Stomach (tissue), 9 donors: ENCODE measurements around the gene MAPT. TPM values are rescaled to one million over a fixed set of nuclear protein-coding genes. Genes with fewer than 3 reads are reported as not detected.

ENCODE experiments used
- DNase-seq, 2 donors: peaks; one replicate each; pipeline versions ENCODE4 v3.0.0 to v3.0.0-alpha.2; 2013 to 2019
- H3K27ac ChIP-seq, 5 donors: fragments of 200-600 bp in 4 of 5; sonication (generic) in 4 of 5; one replicate each; pipeline ENCODE4 v1.5.1; 2013 to 2019; ENCODE audit warnings: mild to moderate bottlenecking in 1 of 5, moderate library complexity in 1 of 5
- H3K27me3 ChIP-seq, 3 donors: fragments of 200-600 bp; sonication (generic); one replicate each; pipeline ENCODE4 v1.5.1; 2017 to 2019; ENCODE audit warnings: mixed run types in 1 of 3
- H3K36me3 ChIP-seq, 4 donors: fragments of 200-600 bp; sonication (generic); 1 replicate in 3 of 4; 2 replicates in 1 of 4; pipeline ENCODE4 v1.5.1; 2016 to 2019
- H3K4me1 ChIP-seq, 4 donors: fragments of 200-600 bp; sonication (generic); one replicate each; pipeline ENCODE4 v1.5.1; 2016 to 2019
- H3K4me3 ChIP-seq, 4 donors: fragments of 200-600 bp; sonication (generic) in 3 of 4; one replicate each; pipeline ENCODE4 v1.5.1; 2016 to 2019; ENCODE audit warnings: mild to moderate bottlenecking in 1 of 4
- H3K9me3 ChIP-seq, 4 donors: fragments of 200-600 bp; sonication (generic); one replicate each; pipeline ENCODE4 v1.5.1; 2016 to 2019
- CTCF ChIP-seq, 7 experiments: fragments of 450-650 bp in 4 of 7; fragments of 200-600 bp in 3 of 7; sonication (generic) in 3 of 7; IDR thresholded peaks; one replicate each; pipeline ENCODE4 v1.5.1; 2016 to 2019; ENCODE audit warnings: antibody characterized with exemption in 7 of 7, control low read depth in 2 of 7, mild to moderate bottlenecking in 1 of 7
- EP300 ChIP-seq: sonication (generic); formaldehyde crosslinking; IDR thresholded peaks from one replicate; pipeline ENCODE4 v1.6.1; 2017; ENCODE audit warnings: antibody characterized with exemption
- POLR2A ChIP-seq, 4 donors: fragments of 450-650 bp; IDR thresholded peaks; one replicate each; pipeline ENCODE4 v1.6.1; 2016; ENCODE audit warnings: antibody characterized with exemption in 4 of 4, control low read depth in 2 of 4, mild to moderate bottlenecking in 1 of 4, moderate library complexity in 1 of 4
- POLR2AphosphoS5 ChIP-seq, 3 donors: sonication (generic); formaldehyde crosslinking; IDR thresholded peaks; one replicate each; pipeline ENCODE4 v1.6.1; 2016; ENCODE audit warnings: antibody characterized with exemption in 3 of 3
- WGBS, 5 donors: extraction: QIAGEN DNeasy Blood & Tissue Kit in 3 of 5; methylation state at CpG; one replicate each; pipeline versions ENCODE4 v1.1.5 to v1.1.7; 2013 to 2018; 5-methylcytosine and 5-hydroxymethylcytosine counted together
- intact Hi-C: fragments of 100-400 bp; cut with DNase I; formaldehyde crosslinking; loops from one replicate; pipeline ENCODE4 v1.15.1; 2023; ENCODE audit warnings: low total_unique reads
- polyA plus RNA-seq, 3 donors: library from polyadenylated mRNA; stranded (reverse); fragments of 200-250 nt; gene quantifications; one replicate each; pipeline ENCODE4 v1.2.3, GENCODE V29; 2013
- total RNA-seq, 5 donors: library from RNA; depleted of rRNA; stranded (reverse); fragments of >200 nt; gene quantifications; one replicate each; pipeline versions ENCODE4 v1.1.0 to v1.2.3, GENCODE V29; 2014 to 2016
- donor health status: healthy with polysubstance abuse.
- donor health status: Bipolar disorder and iron deficiency.
- donor health status: healthy.

The MAPT gene
- total and polyA plus RNA-seq, 8 donors: 0.44 to 4.1 (median 1.7) TPM; not detected in 1

GRCh38 chr17:45946841-45947256, 52.5 kb downstream of the MAPT start:
- WGBS, 5 donors: 36 to 56% (median 53%) methylated on average over 4 of the region's 4 CpGs
- DNase-seq: no peak
- intact Hi-C loops: no loop called here
- H3K27ac ChIP-seq: no peak overlapping the region
- no peak overlapping the region for H3K4me3 ChIP-seq
- H3K9me3 ChIP-seq: no peaks in the 10 kb centered on the region
- H3K36me3 ChIP-seq: no peaks in the 10 kb centered on the region
- TF ChIP-seq POLR2AphosphoS5 (IDR thresholded peaks at IDR 0.05): no peak
- no peak for TF ChIP-seq EP300
- TF ChIP-seq POLR2A (IDR thresholded peaks at IDR 0.05): no peak
- no peak for TF ChIP-seq CTCF (IDR thresholded peaks at IDR 0.05)
- peaks cover 6 to 26% (median 15%) of the 10 kb centered on the region in 4 donors for H3K4me1 ChIP-seq
- H3K27me3 ChIP-seq: peaks cover 0 to 36% (median 29%) of the 10 kb centered on the region in 3 donors

GRCh38 chr17:45948498-45948880, 54.1 kb downstream of the MAPT start:
- Histone ChIP-seq H3K27ac (peak overlapping the region in 2 of 5 donors; percentile 14 to 21), H3K27me3 (peaks cover 0 to 48% (median 29%) of the 10 kb centered on the region in 3 donors), H3K9me3 (no peaks in the 10 kb centered on the region), H3K4me1 (peaks cover 6 to 15% (median 12%) of the 10 kb centered on the region in 4 donors), H3K4me3 (peak overlapping the region in 2 of 4 donors; percentile 29), H3K36me3 (no peaks in the 10 kb centered on the region)
- DNase-seq: no peak
- intact Hi-C loops: no loop called here
- TF ChIP-seq EP300 (no peak), POLR2A (IDR thresholded peaks at IDR 0.05) (no peak), POLR2AphosphoS5 (IDR thresholded peaks at IDR 0.05) (no peak), CTCF (IDR thresholded peaks at IDR 0.05) (no peak)
- WGBS, 5 donors: 64 to 74% (median 71%) methylated on average over 2 of the region's 2 CpGs

- H3K4me3 ChIP-seq: peak overlapping the region; percentile 12 to 29 (median 24)
- intact Hi-C loops: no loop called here
- WGBS, 5 donors: 5 to 8% (median 6%) methylated on average over 22 to 34 of the region's 34 CpGs
- no peaks in the 10 kb centered on the region for H3K36me3 ChIP-seq
- no peak for TF ChIP-seq EP300
- peak in 1 of 3 donors; percentile 29 for TF ChIP-seq POLR2AphosphoS5 (IDR thresholded peaks at IDR 0.05)
- TF ChIP-seq POLR2A (IDR thresholded peaks at IDR 0.05): no peak
- TF ChIP-seq CTCF (IDR thresholded peaks at IDR 0.05): peak in 5 of 7 experiments; percentile 45 to 74 (median 66)
- peaks cover 0 to 48% (median 28%) of the 10 kb centered on the region in 3 donors for H3K27me3 ChIP-seq
- H3K27ac ChIP-seq: peak overlapping the region in 2 of 5 donors; percentile 14 to 21
- DNase-seq: peak; percentile 81 to 84
- H3K4me1 ChIP-seq: peaks cover 6 to 15% (median 12%) of the 10 kb centered on the region in 4 donors
- no peaks in the 10 kb centered on the region for H3K9me3 ChIP-seq
Observed at GRCh38 chr17:45948881-45949624, 54.7 kb downstream of the MAPT start.

GRCh38 chr17:45949755-45950320, 55.5 kb downstream of the MAPT start:
- TF ChIP-seq POLR2AphosphoS5 (IDR thresholded peaks at IDR 0.05) (no peak), POLR2A (IDR thresholded peaks at IDR 0.05) (no peak), CTCF (IDR thresholded peaks at IDR 0.05) (no peak), EP300 (no peak)
- H3K27me3 ChIP-seq: peaks cover 0 to 42% (median 26%) of the 10 kb centered on the region in 3 donors
- H3K4me3 ChIP-seq: no peak overlapping the region
- H3K9me3 ChIP-seq: no peaks in the 10 kb centered on the region
- no peak for DNase-seq
- no peak overlapping the region for H3K27ac ChIP-seq
- peaks cover 6 to 15% (median 12%) of the 10 kb centered on the region in 4 donors for H3K4me1 ChIP-seq
- intact Hi-C loops: no loop called here
- WGBS, 5 donors: 64 to 77% (median 74%) methylated on average over 9 of the region's 9 CpGs
- no peaks in the 10 kb centered on the region for H3K36me3 ChIP-seq
